Uterus (tissue), 2 donors: ENCODE data around the gene HEBP1.

Experiments
- CTCF ChIP-seq, 4 experiments: fragments of 200-600 bp in 2 of 4; fragments of 450-650 bp in 2 of 4; sonication (generic) in 2 of 4; IDR thresholded peaks; one replicate each; pipeline ENCODE4 v1.5.1; 2016 to 2019; ENCODE audit warnings: antibody characterized with exemption in 4 of 4, mild to moderate bottlenecking in 2 of 4, moderate library complexity in 1 of 4
- POLR2A ChIP-seq, 2 donors: fragments of 450-650 bp; IDR thresholded peaks; one replicate each; pipeline ENCODE4 v1.6.1; 2016; ENCODE audit warnings: antibody characterized with exemption in 2 of 2, mild to moderate bottlenecking in 1 of 2, moderate library complexity in 1 of 2

GRCh38 chr12:12936983-12937491 lies 63.0 kb downstream of the HEBP1 start:
- no peak for TF ChIP-seq CTCF (IDR thresholded peaks at IDR 0.05)
- no peak for TF ChIP-seq POLR2A (IDR thresholded peaks at IDR 0.05)
